HG02870 (cell line): ENCODE measurements around the gene NHLRC1.
A peak's percentile ranks its signal among the peaks of the same experiment; 100 is the strongest.

Experiments used
- ATAC-seq: cut with Tn5 transposase; IDR thresholded peaks from one replicate; pipeline ENCODE4 v1.9.1; 2021; ENCODE audit warnings: mild to moderate bottlenecking, moderate library complexity; ENCODE audit not compliant: unreplicated experiment

NHLRC1 gene

GRCh38 chr6:18139935-18140621 is 17.6 kb upstream of the NHLRC1 start:
- ATAC-seq: no peak

- ATAC-seq: no peak
Observed at GRCh38 chr6:18138906-18139305, 16.4 kb upstream of the NHLRC1 start.

GRCh38 chr6:18136260-18136659 is 13.8 kb upstream of the NHLRC1 start:
- no peak for ATAC-seq

- no peak for ATAC-seq
Observed at GRCh38 chr6:18135171-18135570, 12.7 kb upstream of the NHLRC1 start.

- ATAC-seq: no peak
Observed at GRCh38 chr6:18132346-18132745, 9.9 kb upstream of the NHLRC1 start.

- ATAC-seq: no peak
Observed at GRCh38 chr6:18126121-18126520, 3.6 kb upstream of the NHLRC1 start.

GRCh38 chr6:18121580-18122127 is 823 bp downstream of the NHLRC1 start:
- ATAC-seq: peak; percentile 40

- no peak for ATAC-seq
Observed at GRCh38 chr6:18119236-18119635, 3.2 kb downstream of the NHLRC1 start.

- no peak for ATAC-seq
Observed at GRCh38 chr6:18118330-18118729, 4.1 kb downstream of the NHLRC1 start.

- ATAC-seq: no peak
Observed at GRCh38 chr6:18117136-18117535, 5.3 kb downstream of the NHLRC1 start.

- no peak for ATAC-seq
Observed at GRCh38 chr6:18115356-18115755, 7.1 kb downstream of the NHLRC1 start.

GRCh38 chr6:18110162-18110561 is 12.3 kb downstream of the NHLRC1 start:
- ATAC-seq: no peak

- no peak for ATAC-seq
Observed at GRCh38 chr6:18107061-18107460, 15.4 kb downstream of the NHLRC1 start.

- no peak for ATAC-seq
Observed at GRCh38 chr6:18102783-18103509, 19.5 kb downstream of the NHLRC1 start.

- no peak for ATAC-seq
Observed at GRCh38 chr6:18101873-18102272, 20.6 kb downstream of the NHLRC1 start.

- no peak for ATAC-seq
Observed at GRCh38 chr6:18101271-18101670, 21.2 kb downstream of the NHLRC1 start.

- ATAC-seq: no peak
Observed at GRCh38 chr6:18100296-18100695, 22.2 kb downstream of the NHLRC1 start.

GRCh38 chr6:18099511-18099910 is 23.0 kb downstream of the NHLRC1 start:
- ATAC-seq: no peak

- ATAC-seq: no peak
Observed at GRCh38 chr6:18096423-18096822, 26.1 kb downstream of the NHLRC1 start.

GRCh38 chr6:18091382-18091781 is 31.1 kb downstream of the NHLRC1 start:
- ATAC-seq: no peak

GRCh38 chr6:18090349-18090786 is 32.1 kb downstream of the NHLRC1 start:
- no peak for ATAC-seq
